ENCODE measurements around the gene CALHM6. TPM values are rescaled to one million over a fixed set of nuclear protein-coding genes. Genes with fewer than 3 reads are reported as not detected.

Gene CALHM6
- total and polyA plus RNA-seq, 11 donors = 0.37 to 52.4 (median 1.0) TPM; not detected in 1

GRCh38 chr6:116463301-116463700 lies 2.1 kb downstream of the CALHM6 start:
- Histone ChIP-seq H3K4me3 (peak overlapping the region in 1 of 12 donors; percentile 67), H3K27me3 (peaks cover 0 to 9% (median 0%) of the 10 kb centered on the region in 9 donors), H3K27ac (peak overlapping the region in 1 of 12 donors; percentile 92), H3K9me3 (no peaks in the 10 kb centered on the region), H3K4me1 (peaks cover 0 to 31% (median 1%) of the 10 kb centered on the region in 12 donors), H3K36me3 (no peaks in the 10 kb centered on the region)
- intact Hi-C loops (cut with DNase I) = no loop called here
- WGBS, 4 donors = 93 to 96% (median 94%) methylated on average over 4 of the region's 4 CpGs
- no peak for DNase-seq
- no peak for TF ChIP-seq POLR2A (IDR thresholded peaks at IDR 0.05)
- no peak for TF ChIP-seq CTCF (IDR thresholded peaks at IDR 0.05)
- ATAC-seq = no peak

GRCh38 chr6:116465246-116465645 lies 4.1 kb downstream of the CALHM6 start:
- Histone ChIP-seq H3K9me3 (no peaks in the 10 kb centered on the region), H3K4me3 (peak overlapping the region in 1 of 12 donors; percentile 67), H3K4me1 (peaks cover 0 to 31% (median 2%) of the 10 kb centered on the region in 12 donors), H3K27me3 (peaks cover 0 to 9% (median 0%) of the 10 kb centered on the region in 9 donors), H3K36me3 (no peaks in the 10 kb centered on the region), H3K27ac (peak overlapping the region in 1 of 12 donors; percentile 92)
- DNase-seq = no peak
- ATAC-seq = peak in 1 of 4 donors; percentile 31
- intact Hi-C loops (cut with DNase I) = no loop called here
- TF ChIP-seq POLR2A (IDR thresholded peaks at IDR 0.05) (no peak), CTCF (IDR thresholded peaks at IDR 0.05) (no peak)
- WGBS, 4 donors = 66 to 72% (median 69%) methylated on average over 5 of the region's 5 CpGs

- DNase-seq (no peak), ATAC-seq (no peak)
- intact Hi-C loops (cut with DNase I) = no loop called here
- whole genome bisulfite sequencing, 4 donors = 96 to 100% (median 100%) methylated on average over 1 of the region's 1 CpG
- no peaks in the 10 kb centered on the region for H3K36me3 ChIP-seq
- no peak overlapping the region for H3K27ac ChIP-seq
- TF ChIP-seq CTCF (IDR thresholded peaks at IDR 0.05) (no peak), POLR2A (IDR thresholded peaks at IDR 0.05) (no peak)
- H3K27me3 ChIP-seq = peaks cover 0 to 9% (median 0%) of the 10 kb centered on the region in 9 donors
- peaks cover 0 to 31% (median 2%) of the 10 kb centered on the region in 12 donors for H3K4me1 ChIP-seq
- no peak overlapping the region for H3K4me3 ChIP-seq
- no peaks in the 10 kb centered on the region for H3K9me3 ChIP-seq
Observed at GRCh38 chr6:116467096-116467495, 5.9 kb downstream of the CALHM6 start.

GRCh38 chr6:116467514-116467913 lies 6.3 kb downstream of the CALHM6 start:
- H3K4me3 ChIP-seq = no peak overlapping the region
- no peaks in the 10 kb centered on the region for H3K36me3 ChIP-seq
- no peak overlapping the region for H3K27ac ChIP-seq
- H3K4me1 ChIP-seq = peaks cover 0 to 28% (median under 1%) of the 10 kb centered on the region in 12 donors
- no peaks in the 10 kb centered on the region for H3K9me3 ChIP-seq
- TF ChIP-seq POLR2A (IDR thresholded peaks at IDR 0.05) = no peak
- no peak for TF ChIP-seq CTCF (IDR thresholded peaks at IDR 0.05)
- no peak for DNase-seq
- intact Hi-C loops (cut with DNase I) = no loop called here
- peaks cover 0 to 5% (median 0%) of the 10 kb centered on the region in 9 donors for H3K27me3 ChIP-seq
- no peak for ATAC-seq

Data from heart left ventricle (tissue), 16 donors.